ENCODE data around the gene SSR2. TPM values are rescaled to one million over a fixed set of nuclear protein-coding genes. Genes with fewer than 3 reads are reported as not detected.

SSR2 gene
- polyA plus RNA-seq, 1 experiment, result 935 TPM

DNA sequence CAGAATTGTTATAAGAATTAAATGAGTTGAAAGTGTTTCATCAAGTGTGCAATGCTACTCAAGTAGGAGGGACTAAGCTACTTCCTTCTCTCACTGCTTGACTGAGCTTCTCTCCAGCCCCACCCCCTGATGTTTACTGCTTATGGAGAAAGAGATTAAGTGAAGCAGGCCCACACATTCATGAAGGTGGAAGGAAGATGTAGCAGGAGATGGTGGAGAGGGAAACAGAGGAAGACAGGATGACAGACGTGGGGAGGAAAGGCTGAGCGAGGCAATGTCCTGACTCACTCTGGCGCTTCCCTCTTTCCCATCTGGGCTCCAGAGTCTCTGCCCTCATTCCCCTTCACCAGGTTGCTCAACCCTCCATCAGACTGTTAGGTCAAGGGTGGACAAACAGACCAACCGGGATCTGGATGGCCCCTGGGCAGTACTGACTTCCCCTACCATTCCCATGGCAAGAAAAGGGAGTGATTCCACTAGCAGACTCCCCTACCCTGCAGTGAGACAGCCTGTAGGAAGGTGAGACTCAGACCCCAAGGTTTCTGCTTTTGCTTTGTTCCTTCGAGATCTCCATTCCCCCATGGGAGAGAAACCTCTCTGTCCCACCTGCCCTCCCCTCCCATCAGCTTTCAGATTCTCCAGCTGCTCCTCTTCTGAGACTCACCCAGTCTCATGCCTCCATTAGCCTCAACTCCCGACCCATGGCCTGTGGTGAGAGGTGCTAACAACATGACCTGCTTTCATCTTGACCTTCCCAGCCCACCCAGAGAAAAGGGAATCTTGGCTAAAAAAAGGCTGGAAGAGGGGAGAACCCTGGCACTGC lies 39.3 kb downstream of the SSR2 start:
- ChIA-PET CTCF (interaction anchor here (0.8 to 7.5 kb wide), 6 partner anchors 8 to 42 kb away, joined by 3 to 57 read pairs (median 8); no protein-coding TSS in a partner anchor), POLR2A (interaction anchor here (0.6 kb wide), 1 partner anchor 50 kb away, joined by 3 read pairs; no protein-coding TSS in a partner anchor)
- Histone ChIP-seq H3K4me3 (ENCODE audit: low read depth, low read length) (peak overlapping the region; percentile 80), H3K36me3 (ENCODE audit: control insufficient read depth, insufficient read depth, low read length) (peaks cover 1% of the 10 kb centered on the region), H3K27me3 (ENCODE audit: control insufficient read depth, insufficient read depth, low read length) (no peaks in the 10 kb centered on the region)
- no peak for DNase-seq (ENCODE audit: low read depth)
- TF ChIP-seq, protein P1, sequence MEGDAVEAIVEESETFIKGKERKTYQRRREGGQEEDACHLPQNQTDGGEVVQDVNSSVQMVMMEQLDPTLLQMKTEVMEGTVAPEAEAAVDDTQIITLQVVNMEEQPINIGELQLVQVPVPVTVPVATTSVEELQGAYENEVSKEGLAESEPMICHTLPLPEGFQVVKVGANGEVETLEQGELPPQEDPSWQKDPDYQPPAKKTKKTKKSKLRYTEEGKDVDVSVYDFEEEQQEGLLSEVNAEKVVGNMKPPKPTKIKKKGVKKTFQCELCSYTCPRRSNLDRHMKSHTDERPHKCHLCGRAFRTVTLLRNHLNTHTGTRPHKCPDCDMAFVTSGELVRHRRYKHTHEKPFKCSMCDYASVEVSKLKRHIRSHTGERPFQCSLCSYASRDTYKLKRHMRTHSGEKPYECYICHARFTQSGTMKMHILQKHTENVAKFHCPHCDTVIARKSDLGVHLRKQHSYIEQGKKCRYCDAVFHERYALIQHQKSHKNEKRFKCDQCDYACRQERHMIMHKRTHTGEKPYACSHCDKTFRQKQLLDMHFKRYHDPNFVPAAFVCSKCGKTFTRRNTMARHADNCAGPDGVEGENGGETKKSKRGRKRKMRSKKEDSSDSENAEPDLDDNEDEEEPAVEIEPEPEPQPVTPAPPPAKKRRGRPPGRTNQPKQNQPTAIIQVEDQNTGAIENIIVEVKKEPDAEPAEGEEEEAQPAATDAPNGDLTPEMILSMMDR (IDR thresholded peaks at IDR 0.05; ENCODE audit: insufficient read depth, low read depth, low read length), result no peak

DNA sequence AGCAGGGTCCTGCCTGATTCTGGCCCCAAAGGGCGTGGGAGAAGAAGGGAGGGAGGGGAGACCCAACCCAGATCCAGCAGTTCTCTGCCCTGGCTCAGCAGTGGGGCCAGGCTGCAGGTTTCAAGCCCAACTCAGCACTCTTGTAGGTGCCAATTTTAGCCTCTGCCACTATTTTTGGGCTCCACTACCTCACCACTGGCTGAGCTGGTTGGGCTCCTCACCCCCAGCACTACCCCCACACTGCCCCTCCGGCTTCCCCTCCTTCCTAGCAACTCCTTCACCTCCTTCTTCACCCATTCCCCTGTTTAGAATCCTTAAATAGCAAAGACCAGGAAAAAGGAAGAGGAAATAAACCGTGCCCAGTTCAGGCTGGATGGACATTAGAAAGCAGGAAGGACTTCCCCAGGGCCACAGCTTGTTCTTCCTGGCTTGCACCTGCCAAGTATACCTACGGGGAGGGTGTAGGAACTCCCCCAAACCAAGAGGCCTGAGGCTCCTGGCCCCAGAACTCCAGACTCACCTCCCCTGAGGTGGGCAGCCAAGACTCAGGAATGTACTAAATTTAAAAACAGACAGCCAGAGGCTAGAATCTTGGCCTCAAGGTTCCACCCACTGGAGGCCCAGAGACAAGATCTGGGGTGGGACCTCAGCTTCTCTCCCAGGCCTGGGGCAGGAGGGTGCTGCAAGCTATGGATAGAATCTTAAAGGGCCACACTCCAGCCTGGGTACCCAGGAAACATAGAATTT lies 41.0 kb downstream of the SSR2 start:
- ChIA-PET POLR2A (interaction anchor here (1.0 kb wide), 1 partner anchor 17 kb away, joined by 3 read pairs; no protein-coding TSS in a partner anchor), CTCF (interaction anchor here (0.8 to 2.0 kb wide), 7 partner anchors 9 to 87 kb away, joined by 3 to 11 read pairs (median 3); partner anchors contain the start of gene KHDC4)
- H3K4me3 ChIP-seq (ENCODE audit: low read depth, low read length), result peak overlapping the region; percentile 80
- TF ChIP-seq, protein P1 (IDR thresholded peaks at IDR 0.05; ENCODE audit: insufficient read depth, low read depth, low read length), result no peak; the same call in 1 of the 2 replicates
- peaks cover 1% of the 10 kb centered on the region for H3K36me3 ChIP-seq (ENCODE audit: control insufficient read depth, insufficient read depth, low read length)
- no peaks in the 10 kb centered on the region for H3K27me3 ChIP-seq (ENCODE audit: control insufficient read depth, insufficient read depth, low read length)
- DNase-seq (ENCODE audit: low read depth), result no peak

DNA sequence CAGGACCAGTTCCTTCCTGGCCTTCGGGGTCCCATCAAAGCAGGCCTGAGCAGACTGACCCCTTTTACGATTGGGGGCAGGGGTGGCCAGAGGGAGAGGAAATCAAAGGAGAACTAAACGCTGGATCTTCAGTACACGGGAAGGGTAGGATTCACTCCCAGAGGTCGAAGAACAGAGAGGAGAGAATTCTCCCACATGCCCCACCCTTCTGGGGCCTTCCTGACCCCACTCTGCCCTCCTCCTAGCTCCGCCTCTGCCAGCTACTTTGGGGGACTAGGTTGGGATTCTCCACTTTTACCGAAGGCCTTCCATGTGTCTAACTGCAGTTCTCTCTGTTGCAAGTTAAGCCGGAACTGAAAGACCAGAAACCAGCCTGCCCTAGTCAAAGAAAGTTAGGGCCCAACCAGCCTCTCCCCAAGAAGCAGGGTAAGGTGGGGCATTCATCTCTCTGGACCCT lies 41.8 kb downstream of the SSR2 start:
- POLR2A ChIA-PET, result interaction anchor here (0.7 kb wide), 1 partner anchor 291 kb away, joined by 3 read pairs; no protein-coding TSS in a partner anchor
- CTCF ChIA-PET, result interaction anchor here (0.7 to 3.9 kb wide), 5 partner anchors 9 to 45 kb away, joined by 3 to 23 read pairs (median 5); partner anchors contain the start of gene KHDC4
- TF ChIP-seq, protein P1 (IDR thresholded peaks at IDR 0.05; ENCODE audit: insufficient read depth, low read depth, low read length), result no peak
- no peak for DNase-seq (ENCODE audit: low read depth)
- Histone ChIP-seq H3K27me3 (ENCODE audit: control insufficient read depth, insufficient read depth, low read length) (no peaks in the 10 kb centered on the region), H3K4me3 (ENCODE audit: low read depth, low read length) (peak overlapping the region; percentile 80), H3K36me3 (ENCODE audit: control insufficient read depth, insufficient read depth, low read length) (peaks cover 3% of the 10 kb centered on the region)

DNA sequence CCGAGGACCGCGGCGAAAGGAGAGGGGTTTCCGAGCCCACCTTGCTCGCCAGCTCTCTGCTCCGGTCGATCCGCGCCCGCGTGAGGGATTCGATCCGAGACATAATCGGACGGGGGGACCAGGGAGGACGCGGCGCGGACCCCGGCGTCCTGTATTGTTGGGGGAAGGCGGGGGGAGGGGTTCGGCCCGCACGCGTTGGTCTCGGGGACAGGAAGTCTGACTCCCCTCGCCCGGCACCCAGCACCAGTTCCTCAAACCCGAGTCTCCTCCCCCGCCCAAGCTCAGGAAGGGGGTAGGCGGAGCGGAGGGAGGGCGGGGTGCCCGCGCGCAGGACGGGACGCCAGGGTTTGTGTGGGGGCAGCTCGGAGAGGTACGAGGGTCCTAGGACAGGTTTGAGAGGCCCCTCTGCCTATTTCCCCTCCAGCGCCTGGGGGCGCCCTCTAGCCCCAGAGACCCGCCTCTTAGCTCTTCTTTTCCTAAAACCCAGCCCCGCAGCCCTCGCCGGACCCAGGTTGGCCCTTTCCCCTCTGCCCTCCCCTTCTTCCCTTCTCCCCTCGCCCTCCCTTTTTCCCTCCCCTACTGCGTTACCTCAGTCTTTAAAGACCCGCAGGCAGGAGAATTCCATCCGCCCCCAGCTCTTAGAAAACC lies 42.3 kb downstream of the SSR2 start, which contains the start of gene ARHGEF2:
Gene ARHGEF2, minus strand, starts transcription at position 223 of the 648 bp plus-strand sequence. Its CDS starts 120 bp downstream, at position 103.
- POLR2A ChIA-PET, result interaction anchor here (0.6 to 0.7 kb wide), 2 partner anchors 124 to 291 kb away, joined by 3 to 4 read pairs; no protein-coding TSS in a partner anchor
- CTCF ChIA-PET, result interaction anchor here (0.7 to 3.9 kb wide), 6 partner anchors 12 to 100 kb away, joined by 3 to 23 read pairs (median 5); partner anchors contain the start of gene KHDC4
- peak within 1 kb of the TSS; percentile 80 for H3K4me3 ChIP-seq (ENCODE audit: low read depth, low read length)
- no peaks in the 10 kb centered on the region for H3K27me3 ChIP-seq (ENCODE audit: control insufficient read depth, insufficient read depth, low read length)
- H3K36me3 ChIP-seq (ENCODE audit: control insufficient read depth, insufficient read depth, low read length), result peaks cover 5% of the 10 kb centered on the region
- DNase-seq (ENCODE audit: low read depth), result no peak
- TF ChIP-seq, protein P1 (IDR thresholded peaks at IDR 0.05; ENCODE audit: insufficient read depth, low read depth, low read length), result peak; percentile 40
